Lung (tissue), 12 donors: ENCODE measurements around the gene RPS6KA2. TPM values are rescaled to one million over a fixed set of nuclear protein-coding genes. Genes with fewer than 3 reads are reported as not detected.

Source experiments
- ATAC-seq: fragments of 200-7000 bp; cut with Tn5 transposase; one replicate; pipeline ENCODE4 v1.9.1; 2020; ENCODE audit warnings: moderate number of reproducible peaks; ENCODE audit not compliant: insufficient read depth, low FRiP score
- DNase-seq, 3 donors: peaks; one replicate each; pipeline ENCODE4 v3.0.0-alpha.2; 2013 to 2017
- H3K27ac ChIP-seq, 2 donors: one replicate each; pipeline ENCODE4 v1.5.1; 2013; ENCODE audit warnings: mild to moderate bottlenecking in 2 of 2, moderate library complexity in 2 of 2, control low read depth in 1 of 2, inconsistent platforms in 1 of 2, low read depth in 1 of 2, low read length in 1 of 2
- H3K27me3 ChIP-seq, 3 donors: one replicate each; pipeline ENCODE4 v1.5.1; 2013; ENCODE audit warnings: low read length in 2 of 3; ENCODE audit not compliant: control insufficient read depth in 3 of 3, insufficient read depth in 3 of 3
- H3K36me3 ChIP-seq, 4 donors: one replicate each; pipeline ENCODE4 v1.5.1; 2013; ENCODE audit warnings: low read length in 4 of 4, mild to moderate bottlenecking in 1 of 4, moderate library complexity in 1 of 4; ENCODE audit not compliant: control insufficient read depth in 4 of 4, insufficient read depth in 4 of 4
- H3K4me1 ChIP-seq, 5 donors: one replicate each; pipeline ENCODE4 v1.5.1; 2013; ENCODE audit warnings: low read length in 5 of 5, mild to moderate bottlenecking in 2 of 5, moderate library complexity in 1 of 5; ENCODE audit not compliant: control insufficient read depth in 5 of 5, insufficient read depth in 5 of 5
- H3K4me3 ChIP-seq: one replicate; pipeline ENCODE4 v1.5.1; 2013; ENCODE audit warnings: mild to moderate bottlenecking, control low read depth, moderate library complexity
- H3K9ac ChIP-seq, 2 donors: one replicate each; pipeline ENCODE4 v1.5.1; 2013; ENCODE audit warnings: low read length in 2 of 2, control low read depth in 1 of 2; ENCODE audit not compliant: insufficient read depth in 1 of 2
- H3K9me3 ChIP-seq, 4 donors: one replicate each; pipeline ENCODE4 v1.5.1; 2013; ENCODE audit warnings: low read length in 3 of 4, mild to moderate bottlenecking in 1 of 4, moderate library complexity in 1 of 4; ENCODE audit not compliant: control insufficient read depth in 4 of 4, insufficient read depth in 3 of 4
- CTCF ChIP-seq: IDR thresholded peaks from 2 replicates; pipeline ENCODE4 v1.5.1; 2012; ENCODE audit warnings: mild to moderate bottlenecking; ENCODE audit errors: control extremely low read depth, extremely low read depth
- WGBS, 2 donors: extraction: QIAGEN DNeasy Blood & Tissue Kit; methylation state at CpG; one replicate each; pipeline ENCODE4 v1.1.7; 2013; 5-methylcytosine and 5-hydroxymethylcytosine counted together
- polyA plus RNA-seq, 2 donors: library from polyadenylated mRNA; stranded (reverse); fragments of 200-250 nt; gene quantifications; one replicate each; pipeline ENCODE4 v1.2.1, GENCODE V29; 2013
- total RNA-seq, 2 donors: library from RNA; depleted of rRNA in 1 of 2; stranded (reverse); fragments of >200 nt in 1 of 2; gene quantifications; one replicate each; pipeline ENCODE4 v1.2.1, GENCODE V29; 2014 to 2021
- donor health status: control.
- donor health status: control.
- donor health status: Bipolar disorder and iron deficiency.
- donor health status: healthy.
- donor health status: DM: yes; HTN: yes; CAD: no.

The RPS6KA2 gene
- total and polyA plus RNA-seq, 4 donors: 61.9 to 185 (median 105) TPM

GRCh38 chr6:166600931-166601330, 26.1 kb downstream of the RPS6KA2 start:
- Histone ChIP-seq H3K4me1 (peaks cover 0 to 31% (median 0%) of the 10 kb centered on the region in 5 donors), H3K9ac (no peak overlapping the region), H3K27me3 (no peaks in the 10 kb centered on the region), H3K4me3 (no peak overlapping the region), H3K9me3 (no peaks in the 10 kb centered on the region), H3K36me3 (peaks cover 0 to 3% (median 0%) of the 10 kb centered on the region in 4 donors), H3K27ac (no peak overlapping the region)
- TF ChIP-seq CTCF: no peak
- ATAC-seq: no peak
- 70 to 77% methylated on average over 2 of the region's 2 CpGs for WGBS, 2 donors
- DNase-seq: no peak

- Histone ChIP-seq H3K27me3 (no peaks in the 10 kb centered on the region), H3K9me3 (no peaks in the 10 kb centered on the region), H3K27ac (peak overlapping the region; percentile 87), H3K9ac (no peak overlapping the region), H3K4me3 (no peak overlapping the region), H3K4me1 (peaks cover 0 to 28% (median 0%) of the 10 kb centered on the region in 5 donors), H3K36me3 (peaks cover 0 to 3% (median 0%) of the 10 kb centered on the region in 4 donors)
- ATAC-seq (no peak), DNase-seq (no peak)
- WGBS, 2 donors: 21 to 41% methylated on average over 5 of the region's 5 CpGs
- no peak for TF ChIP-seq CTCF
Measured at GRCh38 chr6:166599205-166599604, 27.8 kb downstream of the RPS6KA2 start.

- Histone ChIP-seq H3K4me3 (no peak overlapping the region), H3K27me3 (no peaks in the 10 kb centered on the region), H3K36me3 (peaks cover 0 to 3% (median 0%) of the 10 kb centered on the region in 4 donors), H3K9me3 (no peaks in the 10 kb centered on the region), H3K27ac (peak overlapping the region; percentile 87), H3K9ac (no peak overlapping the region), H3K4me1 (peaks cover 0 to 27% (median 0%) of the 10 kb centered on the region in 5 donors)
- no peak for TF ChIP-seq CTCF
- peak; percentile 80 for ATAC-seq
- peak in 2 of 3 donors; percentile 68 to 80 for DNase-seq
- WGBS, 2 donors: 40 to 42% methylated on average over 11 of the region's 11 CpGs
Measured at GRCh38 chr6:166598441-166599138, 28.5 kb downstream of the RPS6KA2 start.
